GM19467 (cell line): ENCODE results near the gene CAMKMT.

Source experiments
- ATAC-seq: cut with Tn5 transposase; IDR thresholded peaks from one replicate; pipeline ENCODE4 v1.9.1; 2021; ENCODE audit warnings: mild to moderate bottlenecking, moderate library complexity; ENCODE audit not compliant: unreplicated experiment

Gene CAMKMT

GRCh38 chr2:44638649-44639048 lies 276.9 kb downstream of the CAMKMT start:
- no peak for ATAC-seq

DNA sequence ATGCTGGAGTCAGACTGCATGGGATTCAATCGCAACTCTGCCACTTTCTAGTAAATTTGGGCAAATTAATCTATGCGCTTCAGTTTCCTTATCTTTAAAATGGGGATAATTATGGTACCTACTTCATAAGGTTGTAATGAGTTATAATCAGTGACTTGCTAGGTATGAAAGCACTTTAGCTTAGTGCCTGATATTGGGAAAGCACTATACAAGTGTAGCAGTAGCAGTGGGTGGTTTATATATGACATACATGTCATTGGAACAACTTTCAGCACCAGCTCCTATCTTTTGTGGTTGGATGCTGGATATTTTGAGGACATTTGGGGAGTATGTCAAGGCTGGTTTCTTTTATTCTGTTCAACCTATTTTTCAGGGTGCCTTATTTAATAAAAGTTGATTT lies 277.7 kb downstream of the CAMKMT start:
- ATAC-seq = no peak

GRCh38 chr2:44642123-44642857 lies 280.5 kb downstream of the CAMKMT start:
- ATAC-seq = no peak

DNA sequence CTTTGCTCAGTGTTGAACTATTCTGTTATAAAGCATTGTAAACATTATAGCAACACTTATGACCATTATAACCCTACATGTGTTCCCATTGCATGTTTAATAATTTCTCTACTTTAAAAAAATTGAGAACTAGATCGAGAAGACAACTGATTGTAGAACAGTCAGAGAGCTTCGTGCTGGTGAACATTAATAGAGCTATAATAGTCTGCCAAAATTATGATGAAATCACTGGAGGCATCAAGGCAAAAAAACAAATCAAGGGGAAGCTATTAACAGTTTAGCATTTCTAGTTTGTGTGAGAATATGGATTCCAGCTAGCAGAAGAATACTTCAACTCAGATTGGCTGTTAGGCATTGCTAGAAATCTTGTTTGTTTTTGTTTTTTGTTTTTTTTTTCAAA lies 284.2 kb downstream of the CAMKMT start:
- no peak for ATAC-seq

DNA sequence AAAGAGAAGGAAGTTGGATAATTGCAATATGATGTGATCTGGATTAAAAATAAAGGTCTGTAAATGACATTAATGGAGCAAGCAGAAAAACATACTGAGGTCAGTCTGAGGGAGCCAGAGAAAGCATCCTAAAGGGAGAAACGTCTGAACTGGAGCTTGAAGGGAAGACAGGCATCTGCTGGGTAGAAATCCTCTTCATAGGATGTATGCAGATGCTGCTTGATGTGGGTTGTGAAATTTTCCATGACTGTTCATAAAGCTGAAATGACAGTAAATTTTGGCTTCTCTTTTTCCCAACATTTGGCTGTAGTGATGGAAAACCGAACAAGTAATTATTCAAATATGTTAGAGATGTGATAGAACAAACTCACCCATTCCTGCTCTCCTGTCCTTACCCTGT lies 287.6 kb downstream of the CAMKMT start:
- ATAC-seq = no peak

DNA sequence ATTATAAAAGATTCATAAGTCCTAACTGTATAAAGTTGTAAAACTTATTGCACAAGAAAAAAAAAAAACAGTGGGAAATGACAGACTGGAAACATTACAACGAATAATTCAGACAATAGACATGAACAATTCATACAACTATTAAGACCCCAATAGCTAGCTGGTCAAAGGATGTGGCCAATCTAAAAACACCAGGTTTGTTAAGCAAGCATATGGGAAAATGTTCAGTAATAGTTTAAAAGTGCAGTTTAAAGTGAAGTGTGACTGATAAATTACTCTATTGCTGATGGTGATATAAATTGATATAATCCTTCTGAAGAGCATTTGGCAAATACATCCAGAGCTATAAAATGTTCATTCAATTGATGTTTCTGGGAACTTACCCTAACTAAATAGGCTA lies 289.0 kb downstream of the CAMKMT start:
- ATAC-seq = no peak

- no peak for ATAC-seq
These were observed 290.2 kb downstream of the CAMKMT start for GRCh38 chr2:44651974-44652373.

GRCh38 chr2:44652701-44653100 lies 291.0 kb downstream of the CAMKMT start:
- no peak for ATAC-seq

GRCh38 chr2:44655401-44655864 lies 293.7 kb downstream of the CAMKMT start:
- ATAC-seq = no peak

DNA sequence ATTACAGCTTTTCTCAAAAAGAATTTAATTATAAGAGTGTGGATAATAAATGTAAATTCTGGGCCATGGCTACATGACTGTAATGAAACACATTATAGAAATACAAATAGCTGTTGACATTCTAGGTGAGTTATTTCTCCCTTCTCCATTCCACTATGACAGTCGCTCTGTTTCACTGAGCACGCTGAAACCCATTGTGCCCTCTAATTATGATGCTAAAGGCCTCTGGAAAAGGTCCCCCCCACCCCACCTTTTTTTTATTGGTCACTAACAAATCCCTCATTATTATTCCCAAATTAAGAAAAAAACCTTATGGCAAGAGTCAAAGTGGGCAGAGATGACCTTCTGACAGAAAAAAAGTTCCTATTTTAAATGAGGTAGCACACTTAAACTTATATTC lies 294.7 kb downstream of the CAMKMT start:
- ATAC-seq = no peak

- ATAC-seq = no peak
These were observed 301.8 kb downstream of the CAMKMT start for GRCh38 chr2:44663471-44664073.

- no peak for ATAC-seq
These were observed 306.6 kb downstream of the CAMKMT start for GRCh38 chr2:44668336-44668735.

- ATAC-seq = no peak
These were observed 309.5 kb downstream of the CAMKMT start for GRCh38 chr2:44671276-44671675.

DNA sequence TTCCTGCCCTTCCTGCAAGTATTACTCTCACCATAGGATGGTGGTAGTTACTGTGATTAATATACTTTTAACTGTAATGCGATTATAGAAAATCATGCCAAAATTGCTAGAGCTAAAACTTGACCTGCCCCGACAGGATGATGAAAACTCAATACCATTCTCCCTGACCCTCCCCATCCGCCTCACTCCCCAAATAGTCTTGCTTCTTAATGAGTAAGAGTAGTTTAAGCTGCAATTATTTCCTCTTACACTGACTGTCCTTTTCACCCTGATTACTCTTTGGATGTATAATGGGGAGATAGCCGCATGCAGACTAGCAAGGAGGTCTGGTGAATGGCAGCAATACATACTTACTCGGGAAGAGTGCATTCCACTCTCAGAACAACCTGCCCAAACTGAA lies 310.2 kb downstream of the CAMKMT start:
- ATAC-seq = no peak

- no peak for ATAC-seq
These were observed 310.7 kb downstream of the CAMKMT start for GRCh38 chr2:44672431-44672830.

DNA sequence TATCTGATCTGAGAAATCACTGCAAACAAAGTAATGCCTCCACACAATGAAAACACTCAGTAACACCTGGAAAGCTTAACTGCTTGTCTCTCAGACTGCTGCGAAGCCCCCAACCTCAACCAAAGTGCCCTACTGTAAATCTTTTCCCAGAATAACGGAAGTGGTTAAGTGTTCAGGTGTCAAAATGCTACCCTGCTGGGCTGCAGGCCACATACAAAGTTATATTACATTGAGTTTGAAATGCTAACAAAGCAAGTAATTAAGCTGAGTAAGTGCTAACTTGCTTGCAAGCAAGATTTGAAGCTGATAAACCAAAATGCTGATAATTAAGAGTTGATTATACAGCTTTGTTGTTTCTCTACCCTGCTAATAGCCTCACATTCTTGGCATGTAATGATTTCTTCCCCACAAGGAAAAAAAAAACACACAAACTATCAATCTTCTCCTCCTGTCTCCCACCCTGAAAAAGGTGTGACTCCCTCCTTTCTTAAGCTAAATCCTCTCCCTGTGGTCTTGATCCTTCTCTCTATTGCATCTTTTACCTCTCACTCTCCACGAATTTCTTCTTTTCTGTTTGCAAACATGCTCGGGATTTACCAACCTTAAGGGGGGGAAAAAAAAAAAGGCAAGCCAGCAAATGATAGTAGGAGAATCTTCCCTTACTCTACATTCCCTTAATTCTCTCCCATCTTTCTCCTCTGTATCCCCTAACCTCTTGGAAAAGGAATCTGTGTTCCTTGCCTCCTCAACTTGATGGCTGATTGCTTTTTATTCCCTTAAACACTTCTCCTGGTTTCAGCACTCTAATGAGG lies 312.9 kb downstream of the CAMKMT start:
- no peak for ATAC-seq

GRCh38 chr2:44676379-44676778 lies 314.6 kb downstream of the CAMKMT start:
- ATAC-seq = no peak

DNA sequence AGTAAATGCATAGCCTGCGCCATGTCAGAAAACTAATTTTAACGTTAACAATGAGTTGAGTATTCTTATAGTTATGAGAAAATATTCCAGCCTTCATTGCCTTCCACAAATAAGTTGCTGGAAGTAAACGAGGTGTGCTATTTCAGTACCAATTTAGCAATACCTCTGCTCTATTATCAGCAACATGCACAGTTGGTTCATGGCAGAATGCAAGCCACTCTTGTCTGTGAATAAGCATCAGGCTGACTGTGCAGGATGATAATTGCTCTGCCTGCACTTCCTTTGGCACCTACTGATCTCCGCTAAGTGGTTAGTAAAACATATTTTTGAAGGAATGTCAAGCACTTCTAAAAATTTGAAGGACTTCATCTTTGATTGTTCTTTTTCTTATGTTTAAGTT lies 317.8 kb downstream of the CAMKMT start:
- ATAC-seq = no peak

GRCh38 chr2:44679990-44680389 lies 318.2 kb downstream of the CAMKMT start:
- no peak for ATAC-seq

DNA sequence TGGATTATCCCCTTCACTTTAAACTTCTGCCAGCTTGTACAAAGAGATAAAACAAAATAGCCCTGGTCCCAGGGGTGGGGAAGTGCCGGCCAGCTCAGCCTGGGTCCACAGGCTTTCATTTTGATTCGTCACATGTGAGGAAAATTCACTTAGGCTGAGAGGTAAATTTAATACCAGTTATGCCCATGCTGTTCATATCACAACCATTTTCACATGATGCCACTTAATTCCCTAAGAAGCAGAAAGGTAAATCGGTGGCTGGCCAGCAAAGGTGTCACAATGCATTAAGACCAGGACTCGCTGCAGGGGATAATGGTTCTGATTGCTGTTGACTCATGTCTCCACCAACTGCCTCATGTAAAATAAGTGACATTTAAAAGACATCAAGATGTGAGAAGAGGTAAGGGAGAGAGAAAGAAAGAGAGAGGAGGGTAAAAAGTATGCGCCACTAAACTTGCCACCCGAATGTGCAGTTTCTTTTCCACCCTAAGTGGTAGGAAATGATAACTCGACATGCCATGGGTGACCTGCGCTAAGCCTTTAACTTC lies 318.8 kb downstream of the CAMKMT start:
- ATAC-seq = no peak

DNA sequence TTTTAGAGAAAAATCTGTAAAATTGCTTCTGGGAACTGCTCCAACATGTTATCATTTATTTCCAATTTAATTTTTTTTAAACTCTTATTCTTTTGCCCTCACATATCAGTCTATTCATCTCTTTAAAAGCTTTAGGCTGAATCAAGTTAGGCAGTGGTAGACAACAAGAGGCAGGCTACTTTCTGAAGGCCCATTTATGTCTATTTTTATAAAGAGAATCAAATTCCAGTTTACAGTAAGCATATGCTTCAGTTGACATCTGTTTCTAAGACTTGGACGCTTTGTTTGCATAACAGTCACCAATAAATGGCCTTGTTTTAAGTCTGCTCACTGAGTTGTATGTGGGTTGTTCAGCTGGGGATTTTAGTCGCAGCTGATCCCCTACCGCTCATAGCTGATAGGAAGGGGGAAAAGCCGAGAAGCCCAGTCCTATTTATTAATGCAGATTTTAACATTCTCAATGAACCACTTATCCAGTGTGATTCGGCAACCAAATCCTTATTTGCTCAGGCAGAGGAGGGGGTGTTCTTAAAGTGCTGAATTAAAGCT lies 319.3 kb downstream of the CAMKMT start:
- ATAC-seq = no peak
